Lower lobe of right lung (tissue), 2 donors: ENCODE measurements around the gene RPL36AL. TPM values are rescaled to one million over a fixed set of nuclear protein-coding genes. Genes with fewer than 3 reads are reported as not detected.
A peak's percentile ranks its signal among the peaks of the same experiment; 100 is the strongest.

Experiments used
- ATAC-seq, 2 donors: fragments of 200-7000 bp; cut with Tn5 transposase; one replicate each; pipeline ENCODE4 v1.9.1; 2020 to 2022; ENCODE audit warnings: mild to moderate bottlenecking in 2 of 2, moderate library complexity in 2 of 2
- DNase-seq: peaks from one replicate; pipeline ENCODE4 v3.0.0-alpha.2; 2020
- H3K27ac ChIP-seq: fragments of 200-600 bp; one replicate; pipeline ENCODE4 v1.8.0; 2022
- H3K27me3 ChIP-seq: fragments of 200-600 bp; one replicate; pipeline ENCODE4 v1.8.0; 2022; ENCODE audit warnings: low read depth
- H3K36me3 ChIP-seq: fragments of 200-600 bp; one replicate; pipeline ENCODE4 v1.8.0; 2022; ENCODE audit warnings: mild to moderate bottlenecking
- H3K4me1 ChIP-seq: fragments of 200-600 bp; one replicate; pipeline ENCODE4 v1.8.0; 2022
- H3K4me3 ChIP-seq: fragments of 200-600 bp; one replicate; pipeline ENCODE4 v1.8.0; 2022; ENCODE audit warnings: mild to moderate bottlenecking
- H3K9me3 ChIP-seq: fragments of 200-600 bp; one replicate; pipeline ENCODE4 v1.8.0; 2022
- intact Hi-C: fragments of 100-400 bp; cut with DNase I; formaldehyde crosslinking; loops from one replicate; pipeline ENCODE4 v1.11.0; 2022
- total RNA-seq: library from RNA; stranded (reverse); fragmentation: NEBNext Ultra II Directional; extraction: Animal tissue kit (Norgen Biotek cat#: 25700); gene quantifications from one replicate; pipeline ENCODE4 v1.2.1, GENCODE V29; 2021
- TF ChIP-seq, protein P1 (sequence below): fragments of 200-600 bp; IDR thresholded peaks from one replicate; pipeline ENCODE4 v1.8.0; 2022; ENCODE audit warnings: antibody characterized with exemption, mild to moderate bottlenecking
- donor health status: DM: no; HTN: yes; CAD: no; lungs with severe emphysema.

RPL36AL gene
- total RNA-seq, 1 donor from 2014 or later: 153 TPM

DNA sequence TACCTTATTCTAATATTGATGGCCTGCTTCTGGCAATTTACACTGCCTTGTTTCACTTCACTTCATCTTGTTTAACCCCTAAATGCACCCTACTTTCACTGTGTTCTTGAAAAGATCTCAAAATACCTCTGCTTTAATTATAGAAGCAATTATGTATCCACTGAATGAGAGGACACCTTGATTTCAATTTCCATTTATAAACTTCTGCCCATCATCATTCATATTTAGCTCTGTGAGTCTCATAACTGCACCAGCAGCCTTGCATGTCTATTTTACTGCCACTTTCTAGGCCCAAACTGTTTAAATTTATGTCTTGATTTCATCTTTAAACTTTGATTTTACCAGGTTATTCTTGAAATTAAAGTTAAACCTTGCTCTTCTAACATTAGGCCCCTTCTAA, 21.7 kb upstream of the RPL36AL start:
- peak overlapping the region; percentile 36 for H3K27ac ChIP-seq
- H3K4me3 ChIP-seq: no peak overlapping the region
- ATAC-seq: no peak
- H3K9me3 ChIP-seq: no peaks in the 10 kb centered on the region
- intact Hi-C loops: no loop called here
- H3K4me1 ChIP-seq: peaks cover 23% of the 10 kb centered on the region
- H3K27me3 ChIP-seq: no peaks in the 10 kb centered on the region
- peaks cover 16% of the 10 kb centered on the region for H3K36me3 ChIP-seq
- TF ChIP-seq, protein P1, sequence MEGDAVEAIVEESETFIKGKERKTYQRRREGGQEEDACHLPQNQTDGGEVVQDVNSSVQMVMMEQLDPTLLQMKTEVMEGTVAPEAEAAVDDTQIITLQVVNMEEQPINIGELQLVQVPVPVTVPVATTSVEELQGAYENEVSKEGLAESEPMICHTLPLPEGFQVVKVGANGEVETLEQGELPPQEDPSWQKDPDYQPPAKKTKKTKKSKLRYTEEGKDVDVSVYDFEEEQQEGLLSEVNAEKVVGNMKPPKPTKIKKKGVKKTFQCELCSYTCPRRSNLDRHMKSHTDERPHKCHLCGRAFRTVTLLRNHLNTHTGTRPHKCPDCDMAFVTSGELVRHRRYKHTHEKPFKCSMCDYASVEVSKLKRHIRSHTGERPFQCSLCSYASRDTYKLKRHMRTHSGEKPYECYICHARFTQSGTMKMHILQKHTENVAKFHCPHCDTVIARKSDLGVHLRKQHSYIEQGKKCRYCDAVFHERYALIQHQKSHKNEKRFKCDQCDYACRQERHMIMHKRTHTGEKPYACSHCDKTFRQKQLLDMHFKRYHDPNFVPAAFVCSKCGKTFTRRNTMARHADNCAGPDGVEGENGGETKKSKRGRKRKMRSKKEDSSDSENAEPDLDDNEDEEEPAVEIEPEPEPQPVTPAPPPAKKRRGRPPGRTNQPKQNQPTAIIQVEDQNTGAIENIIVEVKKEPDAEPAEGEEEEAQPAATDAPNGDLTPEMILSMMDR: no peak
- DNase-seq: no peak

DNA sequence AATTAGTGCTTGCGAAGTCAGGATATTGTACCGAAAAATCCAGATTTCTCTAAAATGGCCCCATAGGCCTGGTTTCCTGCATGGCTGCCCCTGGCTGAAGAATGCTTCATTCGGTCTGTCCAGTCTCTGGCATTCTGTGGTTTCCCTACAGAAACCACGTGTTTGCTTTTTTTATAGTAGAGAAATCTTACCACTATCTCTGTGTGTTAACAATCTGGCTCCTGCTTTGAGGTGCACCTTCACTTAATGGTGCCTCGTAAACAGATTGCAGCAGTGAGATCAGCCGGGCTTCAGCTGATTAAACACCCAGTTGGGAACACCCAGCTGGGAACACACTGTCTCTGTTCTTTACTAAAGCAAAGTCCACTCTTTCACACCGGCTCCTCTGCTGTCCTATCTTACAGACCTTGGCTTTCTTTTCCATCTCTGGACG, 21.3 kb upstream of the RPL36AL start:
- peaks cover 28% of the 10 kb centered on the region for H3K4me1 ChIP-seq
- no peaks in the 10 kb centered on the region for H3K27me3 ChIP-seq
- intact Hi-C loops: no loop called here
- peaks cover 20% of the 10 kb centered on the region for H3K36me3 ChIP-seq
- TF ChIP-seq, protein P1: no peak
- H3K27ac ChIP-seq: peak overlapping the region; percentile 36
- no peak overlapping the region for H3K4me3 ChIP-seq
- peak in 1 of 2 donors; percentile 50 for ATAC-seq
- DNase-seq: no peak
- H3K9me3 ChIP-seq: no peaks in the 10 kb centered on the region

DNA sequence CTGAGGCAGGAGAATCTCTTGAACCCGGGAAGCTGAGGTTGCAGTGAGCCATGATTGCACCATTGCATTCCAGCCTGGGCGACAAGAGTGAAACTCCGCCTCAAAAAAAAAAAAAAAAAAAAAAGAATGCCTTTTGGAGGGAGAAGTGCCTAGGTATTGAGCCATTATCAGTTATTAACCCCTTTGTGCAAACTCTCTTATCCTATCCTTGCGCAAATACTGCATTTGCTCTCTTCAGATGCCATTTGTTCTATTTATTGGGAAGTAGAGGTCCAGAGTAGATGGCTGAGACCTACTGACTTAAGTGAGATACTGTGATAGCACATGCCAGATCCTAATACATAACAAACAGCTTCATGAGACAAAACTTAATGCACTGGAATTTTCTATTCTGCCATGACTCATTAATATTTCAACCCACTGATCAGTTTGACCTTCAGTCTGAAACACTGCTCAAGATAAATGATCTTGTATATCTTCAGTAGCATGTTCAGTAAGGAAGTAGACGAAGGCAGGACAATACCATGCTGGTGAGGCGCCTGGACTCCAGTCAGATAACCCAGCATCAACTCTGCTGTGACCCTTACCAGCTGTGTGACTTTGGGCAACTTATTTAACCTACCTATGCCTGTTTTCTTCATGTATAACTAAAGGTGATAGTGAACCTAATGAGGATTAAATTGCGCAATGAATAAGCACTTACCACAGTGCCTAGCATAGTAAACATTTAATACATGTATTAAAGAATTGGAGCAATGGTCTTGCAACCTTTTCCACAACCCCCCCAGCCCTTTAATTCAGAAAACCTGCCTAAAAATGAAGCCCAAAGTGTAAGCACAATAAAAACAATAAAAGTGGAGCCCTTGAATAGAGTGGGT, 20.4 kb upstream of the RPL36AL start:
- TF ChIP-seq, protein P1: no peak
- H3K4me1 ChIP-seq: peaks cover 37% of the 10 kb centered on the region
- ATAC-seq (peak in 1 of 2 donors; percentile 18), DNase-seq (no peak)
- H3K36me3 ChIP-seq: peaks cover 23% of the 10 kb centered on the region
- no peak overlapping the region for H3K27ac ChIP-seq
- no peak overlapping the region for H3K4me3 ChIP-seq
- no peaks in the 10 kb centered on the region for H3K27me3 ChIP-seq
- no peaks in the 10 kb centered on the region for H3K9me3 ChIP-seq
- intact Hi-C loops: no loop called here

DNA sequence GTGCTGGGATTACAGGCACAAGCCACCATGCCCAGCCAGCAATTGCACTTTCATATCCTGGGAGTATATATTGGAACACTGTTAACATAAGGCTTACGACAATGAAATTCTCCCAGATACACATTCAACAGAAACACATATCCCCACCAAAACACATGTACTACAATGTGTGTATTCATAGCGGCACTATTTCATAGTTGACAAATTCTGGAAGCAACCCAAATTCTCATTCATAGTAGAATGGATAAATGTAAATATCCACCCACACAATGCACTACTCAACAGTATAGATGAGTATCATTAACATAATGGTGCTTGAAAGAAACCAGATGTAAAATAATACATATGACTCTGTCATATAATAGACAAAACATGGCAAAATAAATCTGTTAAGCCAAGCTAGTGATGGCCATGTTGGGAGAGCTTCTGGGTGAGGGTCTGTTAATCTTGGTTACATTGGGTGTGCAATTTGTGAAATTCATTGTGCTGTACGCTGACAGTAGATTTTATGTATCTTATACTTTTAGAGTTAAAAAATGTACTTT, 17.2 kb upstream of the RPL36AL start:
- H3K4me1 ChIP-seq: peaks cover 43% of the 10 kb centered on the region
- intact Hi-C loops: no loop called here
- TF ChIP-seq, protein P1: no peak
- no peaks in the 10 kb centered on the region for H3K27me3 ChIP-seq
- DNase-seq (no peak), ATAC-seq (no peak)
- H3K9me3 ChIP-seq: no peaks in the 10 kb centered on the region
- no peak overlapping the region for H3K4me3 ChIP-seq
- no peak overlapping the region for H3K27ac ChIP-seq
- peaks cover 23% of the 10 kb centered on the region for H3K36me3 ChIP-seq

DNA sequence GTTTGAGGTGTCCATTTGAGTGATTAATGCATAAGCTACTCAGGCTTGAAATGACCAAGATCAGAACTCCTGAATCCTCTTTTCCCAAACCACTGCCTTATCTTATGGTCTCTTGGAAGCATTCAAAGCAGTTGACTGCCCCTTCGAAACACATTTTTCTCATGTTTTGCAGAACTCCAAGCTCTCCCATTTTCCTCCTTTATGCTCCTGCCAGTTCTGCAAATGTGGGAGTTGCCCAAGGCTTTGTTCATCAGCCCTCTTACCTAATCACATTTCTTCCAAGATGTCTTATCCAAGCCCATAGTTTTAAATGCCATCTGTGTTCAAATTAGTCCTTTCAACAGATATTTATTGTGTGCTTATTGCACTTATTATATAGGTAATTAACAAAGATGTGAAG, 16.4 kb upstream of the RPL36AL start:
- intact Hi-C loops: no loop called here
- ATAC-seq (no peak), DNase-seq (no peak)
- Histone ChIP-seq H3K36me3 (peaks cover 23% of the 10 kb centered on the region), H3K27me3 (no peaks in the 10 kb centered on the region), H3K4me3 (no peak overlapping the region), H3K9me3 (no peaks in the 10 kb centered on the region), H3K27ac (no peak overlapping the region), H3K4me1 (peaks cover 41% of the 10 kb centered on the region)
- TF ChIP-seq, protein P1: no peak
